Measurements from ENCODE around the gene MPP1. TPM values are rescaled to one million over a fixed set of nuclear protein-coding genes. Genes with fewer than 3 reads are reported as not detected.

The MPP1 gene
- total RNA-seq, 1 donor from 2014 or later, result 9.2 TPM

DNA sequence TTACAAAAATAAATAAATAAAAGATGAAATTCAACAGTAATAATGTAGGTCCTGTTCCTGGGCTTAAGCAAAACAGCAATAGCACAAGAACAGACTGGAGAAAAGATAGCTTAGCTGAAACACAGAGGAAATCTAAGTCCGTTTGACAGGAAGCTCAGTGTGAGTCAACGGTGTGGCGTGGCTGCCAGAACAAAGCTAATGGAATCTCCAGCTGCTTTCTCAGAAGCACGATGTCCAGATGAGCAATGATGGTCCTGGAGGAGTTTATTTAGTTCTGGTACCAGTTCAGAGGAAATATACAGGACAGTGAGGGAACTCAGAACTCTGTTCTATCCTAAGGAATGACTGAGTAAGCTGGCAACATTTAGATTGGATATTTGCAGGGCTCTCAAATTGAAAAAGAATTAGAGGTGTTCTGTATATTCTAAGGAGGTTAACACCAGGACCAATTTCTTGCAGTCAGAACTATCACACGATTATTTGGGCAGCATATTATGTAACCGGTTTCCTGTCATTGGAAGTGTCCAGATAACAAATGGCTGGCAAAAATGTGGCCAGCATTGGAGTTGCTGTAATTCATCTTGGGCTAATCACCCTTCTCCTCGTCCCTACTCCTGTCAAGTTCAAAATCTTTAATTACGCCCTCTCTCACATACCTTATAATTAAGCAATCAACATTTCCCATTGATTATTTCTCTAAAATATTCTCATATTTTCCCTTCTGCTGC lies 67.1 kb downstream of the MPP1 start:
- no peak for TF ChIP-seq CTCF (conservative IDR thresholded peaks at IDR 0.05; ENCODE audit: low read depth, low read length)
- no peak overlapping the region for H3K4me3 ChIP-seq (ENCODE audit: low read depth, low read length)
- no peak for DNase-seq (ENCODE audit: low read depth)

- DNase-seq (ENCODE audit: low read depth), result no peak
- TF ChIP-seq CTCF (conservative IDR thresholded peaks at IDR 0.05; ENCODE audit: low read depth, low read length), result no peak
Observed at GRCh38 chrX:154737136-154737535, 68.1 kb downstream of the MPP1 start.

GRCh38 chrX:154735695-154736393 lies 69.4 kb downstream of the MPP1 start:
- no peak overlapping the region for H3K4me3 ChIP-seq (ENCODE audit: low read depth, low read length)
- TF ChIP-seq CTCF (conservative IDR thresholded peaks at IDR 0.05; ENCODE audit: low read depth, low read length), result no peak
- peak; percentile 68 for DNase-seq (ENCODE audit: low read depth)

More at GRCh38 chrX:154737136-154737535, 68.1 kb downstream of the MPP1 start:
- H3K4me3 ChIP-seq (ENCODE audit: low read depth, low read length), result no peak overlapping the region

DNA sequence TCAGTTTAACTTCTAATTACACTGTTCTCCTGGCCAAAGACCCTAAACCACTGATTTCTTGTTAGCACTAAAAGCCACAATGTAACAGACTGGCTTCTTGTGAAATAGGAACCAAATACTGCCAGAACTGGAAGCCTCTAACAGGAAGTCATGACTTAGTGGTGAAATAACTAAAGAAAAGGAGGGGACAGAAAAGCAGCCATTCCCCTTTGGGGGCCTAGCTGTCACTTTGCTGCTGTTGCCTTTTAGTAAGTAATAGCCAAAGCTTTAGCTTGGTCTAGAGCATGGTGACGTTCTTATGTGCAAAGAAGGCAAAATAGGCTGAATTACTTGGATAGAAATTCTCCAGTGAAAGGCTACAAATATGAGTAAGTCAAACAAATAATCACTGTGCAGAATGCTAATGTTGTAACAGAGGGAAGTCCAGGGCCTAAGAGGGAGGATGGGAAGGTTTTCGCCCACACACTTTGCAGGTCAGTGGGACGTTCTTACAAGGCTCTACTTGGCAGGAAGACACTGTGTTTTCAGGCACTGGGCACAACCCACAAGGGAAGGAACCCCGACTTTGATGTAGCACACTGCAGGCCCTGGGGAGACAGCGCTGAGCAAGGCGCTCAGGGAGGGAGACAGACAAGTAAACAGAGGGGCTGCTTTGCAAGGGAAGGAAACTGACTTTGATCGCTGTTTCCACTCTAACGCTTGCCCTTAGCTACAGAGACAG lies 71.1 kb downstream of the MPP1 start:
- TF ChIP-seq CTCF (conservative IDR thresholded peaks at IDR 0.05; ENCODE audit: low read depth, low read length), result no peak
- DNase-seq (ENCODE audit: low read depth), result no peak
- H3K4me3 ChIP-seq (ENCODE audit: low read depth, low read length), result no peak overlapping the region

- no peak for TF ChIP-seq CTCF (conservative IDR thresholded peaks at IDR 0.05; ENCODE audit: low read depth, low read length)
- no peak for DNase-seq (ENCODE audit: low read depth)
Observed at GRCh38 chrX:154733066-154733425, 72.2 kb downstream of the MPP1 start.

DNA sequence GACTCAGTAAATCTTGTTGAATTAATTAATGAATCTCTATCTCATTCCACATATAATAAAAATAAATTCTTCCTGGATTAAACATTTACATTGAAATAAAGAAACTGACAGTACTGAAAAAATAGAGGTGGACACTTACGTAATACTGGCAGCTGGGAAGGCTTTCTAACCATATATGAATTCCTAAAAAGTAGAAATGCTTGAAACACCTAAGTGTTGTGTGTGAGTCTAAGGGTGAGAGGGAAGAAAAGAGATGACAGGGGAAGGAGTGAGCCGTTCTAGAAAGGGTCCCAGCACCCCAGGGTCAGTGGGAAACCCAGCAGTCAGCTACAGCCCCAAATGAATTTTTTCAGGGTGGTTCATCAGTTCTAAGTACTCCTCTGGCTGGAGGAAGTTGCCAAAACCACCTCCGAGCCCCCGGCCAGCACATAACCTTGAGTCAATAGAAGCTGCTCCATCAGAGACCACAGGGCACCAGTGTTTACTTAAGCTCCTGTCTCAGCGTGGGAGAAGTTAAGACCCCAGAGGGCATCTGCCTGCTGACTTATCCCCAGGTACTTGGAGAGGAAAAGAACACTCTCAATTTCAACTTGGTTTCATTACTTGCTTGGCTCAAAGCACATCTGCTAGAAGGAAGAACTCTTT lies 72.7 kb downstream of the MPP1 start:
- no peak overlapping the region for H3K4me3 ChIP-seq (ENCODE audit: low read depth, low read length)
- no peak for TF ChIP-seq CTCF (conservative IDR thresholded peaks at IDR 0.05; ENCODE audit: low read depth, low read length)
- DNase-seq (ENCODE audit: low read depth), result no peak

More at GRCh38 chrX:154733066-154733425, 72.2 kb downstream of the MPP1 start:
- H3K4me3 ChIP-seq (ENCODE audit: low read depth, low read length), result no peak overlapping the region
